D721Med (cell line): ENCODE data around the gene UGCG.

ENCODE experiments used
- DNase-seq: peaks from one replicate; pipeline ENCODE4 v3.0.0; 2011; ENCODE audit warnings: low spot score; ENCODE audit not compliant: insufficient read length
- FAIRE-seq: peaks from 2 replicates; lab custom pipeline; 2011; peaks lifted over from hg19 to GRCh38; lab: Jason Lieb, UNC
- TF ChIP-seq, protein P1 (sequence below): IDR thresholded peaks from 2 replicates; pipeline ENCODE4 v1.5.1; 2012; ENCODE audit warnings: mild to moderate bottlenecking, control low read depth; ENCODE audit not compliant: insufficient read depth; ENCODE audit errors: missing control alignments

Gene UGCG

GRCh38 chr9:111967621-111968020 is 71.0 kb downstream of the UGCG start:
- DNase-seq (no peak), FAIRE-seq (no peak)
- TF ChIP-seq, protein P1, sequence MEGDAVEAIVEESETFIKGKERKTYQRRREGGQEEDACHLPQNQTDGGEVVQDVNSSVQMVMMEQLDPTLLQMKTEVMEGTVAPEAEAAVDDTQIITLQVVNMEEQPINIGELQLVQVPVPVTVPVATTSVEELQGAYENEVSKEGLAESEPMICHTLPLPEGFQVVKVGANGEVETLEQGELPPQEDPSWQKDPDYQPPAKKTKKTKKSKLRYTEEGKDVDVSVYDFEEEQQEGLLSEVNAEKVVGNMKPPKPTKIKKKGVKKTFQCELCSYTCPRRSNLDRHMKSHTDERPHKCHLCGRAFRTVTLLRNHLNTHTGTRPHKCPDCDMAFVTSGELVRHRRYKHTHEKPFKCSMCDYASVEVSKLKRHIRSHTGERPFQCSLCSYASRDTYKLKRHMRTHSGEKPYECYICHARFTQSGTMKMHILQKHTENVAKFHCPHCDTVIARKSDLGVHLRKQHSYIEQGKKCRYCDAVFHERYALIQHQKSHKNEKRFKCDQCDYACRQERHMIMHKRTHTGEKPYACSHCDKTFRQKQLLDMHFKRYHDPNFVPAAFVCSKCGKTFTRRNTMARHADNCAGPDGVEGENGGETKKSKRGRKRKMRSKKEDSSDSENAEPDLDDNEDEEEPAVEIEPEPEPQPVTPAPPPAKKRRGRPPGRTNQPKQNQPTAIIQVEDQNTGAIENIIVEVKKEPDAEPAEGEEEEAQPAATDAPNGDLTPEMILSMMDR = no peak

DNA sequence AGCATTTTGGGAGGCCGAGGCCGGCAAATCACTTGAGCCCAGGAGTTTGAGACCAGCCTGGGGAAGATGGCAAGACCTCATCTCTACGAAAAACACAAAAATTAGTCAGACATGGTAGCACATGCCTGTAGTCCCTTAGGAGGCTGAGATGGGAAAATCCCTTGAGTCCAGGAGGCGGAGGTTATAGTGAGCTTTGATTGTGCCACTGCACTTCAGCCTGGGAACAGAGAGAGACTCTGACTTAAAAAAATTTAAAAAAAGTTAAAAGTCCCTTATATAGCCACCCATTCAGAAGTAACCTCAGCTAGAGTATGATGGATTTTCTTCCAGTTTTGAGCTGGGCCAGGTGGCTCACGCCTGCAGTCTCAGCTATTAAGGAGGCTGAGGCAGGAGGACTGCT is 72.4 kb downstream of the UGCG start:
- FAIRE-seq (no peak), DNase-seq (no peak)
- TF ChIP-seq, protein P1 = no peak

- TF ChIP-seq, protein P1 = no peak
- FAIRE-seq (no peak), DNase-seq (no peak)
These were observed 73.0 kb downstream of the UGCG start for GRCh38 chr9:111969622-111970021.

GRCh38 chr9:111970827-111971226 is 74.2 kb downstream of the UGCG start:
- FAIRE-seq (no peak), DNase-seq (no peak)
- TF ChIP-seq, protein P1 = no peak

GRCh38 chr9:111974092-111974681 is 77.6 kb downstream of the UGCG start:
- DNase-seq = no peak
- no peak for FAIRE-seq

DNA sequence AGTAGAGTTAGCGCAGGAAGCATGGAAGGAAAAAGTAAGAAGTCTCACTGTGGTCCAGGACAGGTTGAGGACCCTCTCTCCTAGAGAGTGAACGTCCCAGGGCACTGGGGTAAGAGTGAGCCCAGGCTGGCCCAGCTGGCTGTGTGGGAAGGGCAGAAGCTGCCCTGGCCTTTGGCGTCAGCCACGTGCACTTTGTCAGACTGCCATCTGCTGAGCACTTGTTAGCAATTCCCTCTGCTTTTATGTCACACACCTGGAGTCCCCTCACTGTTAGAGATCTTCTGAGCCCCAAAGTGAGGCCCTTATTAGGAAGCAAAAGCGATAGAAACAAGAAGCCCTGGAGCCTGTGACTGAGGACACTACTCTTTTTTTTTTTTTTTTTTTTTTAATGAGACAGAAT is 79.1 kb downstream of the UGCG start:
- TF ChIP-seq, protein P1 = peak; percentile 38
- no peak for DNase-seq
- FAIRE-seq = no peak

More at GRCh38 chr9:111974092-111974681, 77.6 kb downstream of the UGCG start:
- TF ChIP-seq, protein P1 = no peak

GRCh38 chr9:111978616-111979015 is 82.0 kb downstream of the UGCG start:
- TF ChIP-seq, protein P1 = no peak
- peak; percentile 69 for DNase-seq
- FAIRE-seq = peak; percentile 94
